Natural killer cell (primary cell): ENCODE measurements around the gene SDC1. TPM values are rescaled to one million over a fixed set of nuclear protein-coding genes. Genes with fewer than 3 reads are reported as not detected.

Source experiments
- ATAC-seq, 3 donors: fragments of 150-1000 bp in 2 of 3; fragments of 200-7000 bp in 1 of 3; cut with Tn5 transposase; 1 replicate in 1 of 3; 2 replicates in 2 of 3; pipeline ENCODE4 v1.10.0; 2021; ENCODE audit warnings: mild to moderate bottlenecking in 2 of 3, moderate library complexity in 2 of 3
- DNase-seq, 2 donors: peaks; one replicate each; pipeline versions ENCODE4 v3.0.0 to v3.0.0-alpha.2; 2013 to 2021; ENCODE audit warnings: mixed read lengths in 1 of 2
- H3K27ac ChIP-seq: one replicate; pipeline ENCODE4 v1.5.1; 2013; ENCODE audit warnings: mild to moderate bottlenecking, low read length
- H3K27me3 ChIP-seq: one replicate; pipeline ENCODE4 v1.6.1; 2013; ENCODE audit warnings: low read length; ENCODE audit not compliant: control insufficient read depth, insufficient read depth
- H3K36me3 ChIP-seq: one replicate; pipeline ENCODE4 v1.6.1; 2013; ENCODE audit warnings: low read length; ENCODE audit not compliant: control insufficient read depth, insufficient read depth
- H3K4me1 ChIP-seq: one replicate; pipeline ENCODE4 v1.6.1; 2013; ENCODE audit warnings: low read length; ENCODE audit not compliant: control insufficient read depth, insufficient read depth
- H3K4me3 ChIP-seq: one replicate; pipeline ENCODE4 v1.5.1; 2013; ENCODE audit warnings: low read length
- H3K9me3 ChIP-seq: one replicate; pipeline ENCODE4 v1.6.1; 2013; ENCODE audit warnings: low read length; ENCODE audit not compliant: control insufficient read depth, insufficient read depth
- H3K27ac Mint-ChIP-seq, 2 donors: one replicate each; pipeline ENCODE4 v1.8.0; 2022; ENCODE audit warnings: mild to moderate bottlenecking in 2 of 2, mixed read lengths in 2 of 2, moderate library complexity in 1 of 2
- H3K27me3 Mint-ChIP-seq, 2 donors: one replicate each; pipeline ENCODE4 v1.8.0; 2022; ENCODE audit warnings: low read depth in 2 of 2, mixed read lengths in 2 of 2
- H3K36me3 Mint-ChIP-seq: one replicate; pipeline ENCODE4 v1.8.0; 2022; ENCODE audit warnings: mixed read lengths
- H3K4me1 Mint-ChIP-seq, 2 donors: one replicate each; pipeline ENCODE4 v1.8.0; 2022; ENCODE audit warnings: mixed read lengths in 2 of 2
- H3K4me3 Mint-ChIP-seq: one replicate; pipeline ENCODE4 v1.8.0; 2022; ENCODE audit warnings: mild to moderate bottlenecking, moderate library complexity, mixed read lengths
- H3K9me3 Mint-ChIP-seq, 2 donors: one replicate each; pipeline ENCODE4 v1.8.0; 2022; ENCODE audit warnings: mixed read lengths in 2 of 2
- WGBS: methylation state at CpG from one replicate; pipeline ENCODE4 v1.1.7; 2013; ENCODE audit warnings: missing lambda C conversion rate; ENCODE audit not compliant: insufficient coverage; 5-methylcytosine and 5-hydroxymethylcytosine counted together
- intact Hi-C: fragments of 100-400 bp; cut with micrococcal nuclease; formaldehyde crosslinking; loops from one replicate; pipeline ENCODE4 v1.14.2; 2022
- total RNA-seq, 4 donors: library from RNA; stranded (reverse); fragments of 120-200 nt in 1 of 4; gene quantifications; one replicate each; pipeline versions ENCODE4 v1.2.3 to v1.2.4, GENCODE V29; 2013 to 2022
- TF ChIP-seq, protein P1 (sequence below): fragments of 200-600 bp; IDR thresholded peaks from one replicate; pipeline ENCODE4 v1.8.0; 2022; ENCODE audit warnings: antibody characterized with exemption

The SDC1 gene
- total RNA-seq, 3 donors from 2014 or later (not counting 1 experiment from before 2014, with no cell fraction given), result 0.63 TPM; not detected in 2

DNA sequence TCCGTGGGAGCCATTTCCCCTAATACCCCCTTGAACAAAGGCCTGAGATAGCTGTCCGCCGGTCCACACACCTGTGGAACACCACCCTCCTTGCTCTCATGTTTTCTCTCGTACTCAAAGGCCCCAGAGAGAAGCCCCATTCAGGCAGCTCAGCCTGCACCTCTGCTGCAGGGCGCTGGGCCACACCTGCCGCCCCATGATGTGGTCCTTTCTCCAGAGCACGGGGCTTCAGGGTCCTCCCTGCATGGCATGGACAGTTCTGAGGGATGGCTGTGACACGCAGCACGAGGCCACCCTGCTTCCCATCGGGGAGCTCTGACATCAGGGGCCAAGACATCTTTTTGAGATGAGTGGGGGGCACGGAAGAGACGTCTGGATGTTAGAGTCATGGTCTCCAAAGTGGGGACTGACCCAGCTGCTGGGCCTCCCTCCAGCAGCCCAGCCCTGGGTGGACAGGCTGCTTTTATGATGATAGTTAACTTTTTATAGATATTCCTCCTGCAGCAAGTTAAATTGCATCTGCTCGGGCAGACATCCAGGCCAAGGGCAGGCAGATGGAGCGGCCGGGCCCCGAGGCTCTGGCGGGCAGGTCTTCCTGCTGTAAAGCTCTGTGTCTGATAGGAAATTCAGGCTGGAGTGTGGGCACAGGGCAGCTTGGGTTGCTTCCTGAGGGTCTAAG lies 56.7 kb downstream of the SDC1 start:
- no peak overlapping the region for H3K4me3 ChIP-seq
- H3K27ac ChIP-seq, result no peak overlapping the region
- ATAC-seq (no peak), DNase-seq (no peak)
- Mint-ChIP-seq H3K27ac (no peak overlapping the region), H3K9me3 (no peaks in the 10 kb centered on the region), H3K27me3 (no peaks in the 10 kb centered on the region), H3K4me3 (no peak overlapping the region), H3K4me1 (no peaks in the 10 kb centered on the region), H3K36me3 (no peaks in the 10 kb centered on the region)
- no peaks in the 10 kb centered on the region for H3K4me1 ChIP-seq
- H3K36me3 ChIP-seq, result no peaks in the 10 kb centered on the region
- H3K9me3 ChIP-seq, result no peaks in the 10 kb centered on the region
- intact Hi-C loops, result no loop called here
- no peaks in the 10 kb centered on the region for H3K27me3 ChIP-seq
- TF ChIP-seq, protein P1, sequence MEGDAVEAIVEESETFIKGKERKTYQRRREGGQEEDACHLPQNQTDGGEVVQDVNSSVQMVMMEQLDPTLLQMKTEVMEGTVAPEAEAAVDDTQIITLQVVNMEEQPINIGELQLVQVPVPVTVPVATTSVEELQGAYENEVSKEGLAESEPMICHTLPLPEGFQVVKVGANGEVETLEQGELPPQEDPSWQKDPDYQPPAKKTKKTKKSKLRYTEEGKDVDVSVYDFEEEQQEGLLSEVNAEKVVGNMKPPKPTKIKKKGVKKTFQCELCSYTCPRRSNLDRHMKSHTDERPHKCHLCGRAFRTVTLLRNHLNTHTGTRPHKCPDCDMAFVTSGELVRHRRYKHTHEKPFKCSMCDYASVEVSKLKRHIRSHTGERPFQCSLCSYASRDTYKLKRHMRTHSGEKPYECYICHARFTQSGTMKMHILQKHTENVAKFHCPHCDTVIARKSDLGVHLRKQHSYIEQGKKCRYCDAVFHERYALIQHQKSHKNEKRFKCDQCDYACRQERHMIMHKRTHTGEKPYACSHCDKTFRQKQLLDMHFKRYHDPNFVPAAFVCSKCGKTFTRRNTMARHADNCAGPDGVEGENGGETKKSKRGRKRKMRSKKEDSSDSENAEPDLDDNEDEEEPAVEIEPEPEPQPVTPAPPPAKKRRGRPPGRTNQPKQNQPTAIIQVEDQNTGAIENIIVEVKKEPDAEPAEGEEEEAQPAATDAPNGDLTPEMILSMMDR, result no peak
- WGBS, result 89% methylated on average over 17 of the region's 17 CpGs

DNA sequence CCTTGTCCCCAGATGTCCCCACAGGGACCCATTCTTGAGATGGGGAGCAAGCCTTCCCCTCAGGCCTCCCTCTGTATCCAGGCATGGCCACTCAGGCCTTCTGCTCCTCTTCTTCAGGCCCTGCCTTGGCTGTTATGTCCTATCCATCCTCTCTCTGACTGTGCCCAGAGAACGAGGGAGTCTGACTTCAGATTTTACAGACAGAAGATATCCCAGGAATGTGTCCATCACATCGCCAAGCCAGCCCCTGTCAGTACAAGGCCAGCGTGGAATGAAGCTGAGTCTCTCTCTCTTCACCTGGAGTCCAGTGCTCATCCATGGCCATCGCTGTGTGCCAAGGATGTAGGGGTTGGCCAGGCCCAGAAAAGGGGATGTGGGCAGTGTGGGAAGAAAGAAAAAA lies 57.6 kb downstream of the SDC1 start:
- no peak overlapping the region for H3K27ac ChIP-seq
- intact Hi-C loops, result no loop called here
- Mint-ChIP-seq H3K9me3 (no peaks in the 10 kb centered on the region), H3K27me3 (peaks cover 0 to 1% of the 10 kb centered on the region in 2 donors), H3K4me1 (no peaks in the 10 kb centered on the region), H3K4me3 (no peak overlapping the region), H3K36me3 (no peaks in the 10 kb centered on the region), H3K27ac (no peak overlapping the region)
- DNase-seq, result no peak
- no peaks in the 10 kb centered on the region for H3K36me3 ChIP-seq
- no peaks in the 10 kb centered on the region for H3K27me3 ChIP-seq
- H3K4me1 ChIP-seq, result no peaks in the 10 kb centered on the region
- TF ChIP-seq, protein P1, result no peak
- WGBS, result 80% methylated on average over 3 of the region's 4 CpGs
- H3K9me3 ChIP-seq, result no peaks in the 10 kb centered on the region
- ATAC-seq, result no peak
- no peak overlapping the region for H3K4me3 ChIP-seq

DNA sequence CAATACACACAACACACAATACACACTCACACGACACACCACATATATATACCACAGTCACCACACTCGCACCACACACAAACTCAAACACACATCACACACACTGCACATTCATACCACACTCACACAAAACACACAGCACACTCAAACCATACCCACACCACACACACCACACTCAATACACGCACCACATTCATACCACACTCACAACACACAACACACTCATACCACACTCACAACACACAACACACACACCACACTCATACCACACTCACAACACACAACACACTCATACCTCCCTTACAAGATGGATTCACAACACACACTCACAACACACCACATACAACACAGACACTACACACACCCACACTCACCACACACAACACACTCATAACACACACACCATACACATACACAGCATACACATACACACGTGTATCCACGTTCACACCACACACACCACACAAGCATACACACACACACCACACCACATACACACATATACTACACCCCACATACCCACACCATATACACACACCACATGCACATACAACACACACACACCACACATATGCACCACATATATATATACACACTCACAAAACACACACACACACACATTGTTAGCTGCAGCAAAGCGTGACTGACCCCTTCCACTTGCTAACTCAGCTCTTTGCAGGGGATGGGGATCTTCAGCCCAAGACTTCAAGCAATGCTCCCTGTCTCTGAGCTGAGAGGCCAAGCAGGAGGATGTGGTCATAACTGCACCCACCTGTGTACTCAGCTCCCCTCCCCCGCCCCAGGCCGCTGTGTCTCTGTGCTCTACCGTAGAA lies 59.0 kb downstream of the SDC1 start:
- Histone ChIP-seq H3K4me3 (no peak overlapping the region), H3K4me1 (no peaks in the 10 kb centered on the region), H3K9me3 (no peaks in the 10 kb centered on the region), H3K27ac (no peak overlapping the region), H3K27me3 (no peaks in the 10 kb centered on the region), H3K36me3 (no peaks in the 10 kb centered on the region)
- DNase-seq (no peak), ATAC-seq (peak in 1 of 3 donors; percentile 22)
- intact Hi-C loops, result no loop called here
- no peaks in the 10 kb centered on the region for H3K4me1 Mint-ChIP-seq
- 78% methylated on average over 9 of the region's 9 CpGs for WGBS
- H3K9me3 Mint-ChIP-seq, result no peaks in the 10 kb centered on the region
- peaks cover 0 to 5% of the 10 kb centered on the region in 2 donors for H3K27me3 Mint-ChIP-seq
- H3K27ac Mint-ChIP-seq, result no peak overlapping the region
- no peaks in the 10 kb centered on the region for H3K36me3 Mint-ChIP-seq
- H3K4me3 Mint-ChIP-seq, result no peak overlapping the region
- TF ChIP-seq, protein P1, result no peak
